ENCODE data around the gene CDYL2. TPM values are rescaled to one million over a fixed set of nuclear protein-coding genes. Genes with fewer than 3 reads are reported as not detected.

The CDYL2 gene
- total RNA-seq, 1 donor from 2014 or later: 2.9 TPM

DNA sequence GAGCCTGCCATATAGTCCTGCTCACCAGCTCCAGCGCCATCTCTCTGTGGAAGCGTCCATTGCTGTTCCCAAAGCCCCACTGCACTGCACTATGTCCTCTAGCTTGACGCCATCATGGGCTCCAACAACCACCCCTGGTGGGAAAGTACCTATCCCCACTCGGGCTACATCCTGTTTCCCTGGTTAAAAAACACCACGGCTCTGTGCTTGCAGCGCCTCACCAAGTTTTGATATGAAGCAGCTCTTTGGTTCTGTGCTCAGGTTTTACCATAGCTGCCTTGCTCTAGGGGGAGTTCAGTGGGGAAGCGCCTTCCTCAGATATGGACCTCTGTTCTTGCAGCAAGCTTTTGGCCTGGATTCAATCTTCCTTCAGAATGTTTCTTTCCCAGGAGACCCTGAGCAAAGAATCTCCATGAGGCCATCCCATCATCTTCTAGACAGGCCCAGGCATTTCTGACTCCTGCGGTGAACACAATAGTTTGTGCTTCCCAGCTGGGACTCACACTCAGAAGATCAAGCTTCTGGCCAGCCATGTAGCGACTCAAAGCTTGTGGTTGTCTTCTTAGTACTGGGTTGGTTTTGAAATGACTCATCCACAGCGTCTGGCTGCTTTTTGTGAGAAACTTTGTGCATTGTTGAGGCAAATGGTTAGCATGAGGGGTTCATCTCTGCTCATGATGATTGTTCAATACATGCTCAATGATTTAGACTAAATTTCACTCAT is 224.1 kb downstream of the CDYL2 start:
- DNase-seq (ENCODE audit: extremely low spot score in 2 of 2): no peak
- Histone ChIP-seq H3K9me3 (no peaks in the 10 kb centered on the region), H3K4me1 (no peaks in the 10 kb centered on the region), H3K27ac (no peak overlapping the region), H3K36me3 (no peaks in the 10 kb centered on the region), H3K4me3 (no peak overlapping the region), H3K27me3 (no peaks in the 10 kb centered on the region)
- intact Hi-C loops (cut with DNase I): no loop called here
- TF ChIP-seq POLR2A (IDR thresholded peaks at IDR 0.05) (no peak), POLR2AphosphoS5 (IDR thresholded peaks at IDR 0.05; ENCODE audit: insufficient read depth in 1 of 2, low read depth in 1 of 2) (no peak)
- TF ChIP-seq, protein P1, sequence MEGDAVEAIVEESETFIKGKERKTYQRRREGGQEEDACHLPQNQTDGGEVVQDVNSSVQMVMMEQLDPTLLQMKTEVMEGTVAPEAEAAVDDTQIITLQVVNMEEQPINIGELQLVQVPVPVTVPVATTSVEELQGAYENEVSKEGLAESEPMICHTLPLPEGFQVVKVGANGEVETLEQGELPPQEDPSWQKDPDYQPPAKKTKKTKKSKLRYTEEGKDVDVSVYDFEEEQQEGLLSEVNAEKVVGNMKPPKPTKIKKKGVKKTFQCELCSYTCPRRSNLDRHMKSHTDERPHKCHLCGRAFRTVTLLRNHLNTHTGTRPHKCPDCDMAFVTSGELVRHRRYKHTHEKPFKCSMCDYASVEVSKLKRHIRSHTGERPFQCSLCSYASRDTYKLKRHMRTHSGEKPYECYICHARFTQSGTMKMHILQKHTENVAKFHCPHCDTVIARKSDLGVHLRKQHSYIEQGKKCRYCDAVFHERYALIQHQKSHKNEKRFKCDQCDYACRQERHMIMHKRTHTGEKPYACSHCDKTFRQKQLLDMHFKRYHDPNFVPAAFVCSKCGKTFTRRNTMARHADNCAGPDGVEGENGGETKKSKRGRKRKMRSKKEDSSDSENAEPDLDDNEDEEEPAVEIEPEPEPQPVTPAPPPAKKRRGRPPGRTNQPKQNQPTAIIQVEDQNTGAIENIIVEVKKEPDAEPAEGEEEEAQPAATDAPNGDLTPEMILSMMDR (IDR thresholded peaks at IDR 0.05): no peak

DNA sequence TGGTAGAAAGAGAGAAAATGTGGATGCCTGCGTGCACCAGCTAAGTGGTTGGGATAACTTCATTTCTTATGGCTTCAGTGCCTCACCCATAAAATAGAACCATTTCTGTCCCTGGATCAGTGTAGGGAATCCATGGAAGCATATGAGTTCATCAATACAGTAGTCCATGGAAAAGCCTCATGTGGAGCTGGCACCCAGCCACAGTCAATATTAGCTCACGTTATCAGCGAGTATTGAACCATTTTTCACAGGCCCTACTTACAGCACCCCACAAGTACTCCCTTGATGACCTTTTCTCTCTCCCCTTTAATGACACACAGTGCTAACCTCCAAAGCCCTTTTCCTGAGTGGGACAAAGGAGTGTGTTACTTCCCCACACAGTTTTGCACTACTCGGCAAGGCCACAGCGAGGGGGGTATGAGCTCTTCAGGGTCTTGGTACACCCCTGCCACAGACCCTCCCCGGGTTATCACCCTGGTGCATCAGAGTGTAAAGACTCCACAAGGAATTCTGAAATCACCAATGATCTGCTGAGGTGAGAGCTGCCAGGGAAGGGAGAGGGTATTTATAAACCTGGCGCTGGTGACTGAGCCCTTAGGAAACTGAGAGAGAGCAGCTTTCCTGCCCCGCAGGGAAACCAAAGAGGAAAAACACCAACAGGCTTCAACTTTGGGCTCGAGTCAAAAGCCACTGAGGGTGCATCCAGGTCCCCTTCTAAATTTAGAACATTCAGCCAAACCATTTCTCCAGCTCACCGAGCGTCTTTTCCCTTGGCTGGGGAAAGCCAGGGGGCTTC is 226.7 kb downstream of the CDYL2 start:
- Histone ChIP-seq H3K27me3 (no peaks in the 10 kb centered on the region), H3K4me1 (no peaks in the 10 kb centered on the region), H3K36me3 (no peaks in the 10 kb centered on the region), H3K9me3 (no peaks in the 10 kb centered on the region), H3K27ac (no peak overlapping the region), H3K4me3 (no peak overlapping the region)
- intact Hi-C loops (cut with DNase I): no loop called here
- no peak for DNase-seq (ENCODE audit: extremely low spot score in 2 of 2)
- TF ChIP-seq POLR2A (IDR thresholded peaks at IDR 0.05): no peak
- no peak for TF ChIP-seq POLR2AphosphoS5 (IDR thresholded peaks at IDR 0.05; ENCODE audit: insufficient read depth in 1 of 2, low read depth in 1 of 2)
- TF ChIP-seq, protein P1 (IDR thresholded peaks at IDR 0.05): no peak

DNA sequence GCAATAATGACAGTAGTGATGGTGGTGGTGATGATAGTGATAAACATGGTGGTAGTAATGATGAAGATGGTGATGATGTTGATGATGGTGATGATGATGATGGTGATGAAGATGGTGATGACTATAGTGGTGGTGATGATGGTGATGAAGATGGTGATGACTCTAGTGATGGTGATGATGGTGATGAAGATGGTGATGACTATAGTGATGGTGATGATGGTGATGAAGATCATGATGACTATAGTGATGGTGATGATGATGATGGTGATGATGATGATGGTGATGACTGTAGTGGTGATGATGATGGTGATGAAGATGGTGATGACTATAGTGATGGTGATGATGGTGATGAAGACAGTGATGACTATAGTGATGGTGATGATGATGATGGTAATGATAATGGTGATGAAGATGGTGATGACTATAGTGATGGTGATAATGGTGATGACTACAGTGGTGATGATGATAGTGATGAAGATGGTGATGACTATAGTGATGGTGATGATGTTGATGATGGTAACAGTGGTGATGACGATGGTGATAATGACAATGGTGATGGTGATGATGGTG is 228.0 kb downstream of the CDYL2 start:
- no peaks in the 10 kb centered on the region for H3K4me1 ChIP-seq
- intact Hi-C loops (cut with DNase I): no loop called here
- no peak overlapping the region for H3K4me3 ChIP-seq
- H3K27ac ChIP-seq: no peak overlapping the region
- H3K9me3 ChIP-seq: no peaks in the 10 kb centered on the region
- H3K27me3 ChIP-seq: no peaks in the 10 kb centered on the region
- no peaks in the 10 kb centered on the region for H3K36me3 ChIP-seq
- DNase-seq (ENCODE audit: extremely low spot score in 2 of 2): no peak
- TF ChIP-seq POLR2AphosphoS5 (IDR thresholded peaks at IDR 0.05; ENCODE audit: insufficient read depth in 1 of 2, low read depth in 1 of 2): no peak
- TF ChIP-seq, protein P1 (IDR thresholded peaks at IDR 0.05): no peak
- TF ChIP-seq POLR2A (IDR thresholded peaks at IDR 0.05): no peak

DNA sequence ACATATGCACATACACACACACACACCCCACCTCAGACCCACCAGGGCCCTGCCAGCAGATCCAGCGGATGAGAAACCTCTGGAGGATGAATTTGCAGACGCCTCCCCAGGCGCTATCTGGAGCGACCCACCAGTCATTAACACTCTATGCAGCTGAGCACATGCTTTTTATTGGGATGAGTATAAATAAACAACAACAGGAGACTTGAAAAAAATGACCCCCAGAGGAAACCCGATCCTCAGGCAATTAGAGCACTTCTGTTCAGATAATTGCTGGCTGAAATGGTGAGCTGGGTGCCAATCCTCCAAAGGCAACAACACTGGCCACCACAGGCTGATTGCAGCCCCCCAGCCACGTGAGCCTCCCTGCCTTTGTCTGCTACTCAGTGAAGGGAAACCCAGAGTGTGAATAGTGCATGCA is 230.7 kb downstream of the CDYL2 start:
- Histone ChIP-seq H3K4me3 (no peak overlapping the region), H3K36me3 (no peaks in the 10 kb centered on the region), H3K27me3 (no peaks in the 10 kb centered on the region), H3K9me3 (no peaks in the 10 kb centered on the region), H3K4me1 (no peaks in the 10 kb centered on the region), H3K27ac (no peak overlapping the region)
- TF ChIP-seq, protein P1 (IDR thresholded peaks at IDR 0.05): no peak
- TF ChIP-seq POLR2A (IDR thresholded peaks at IDR 0.05): no peak
- no peak for TF ChIP-seq POLR2AphosphoS5 (IDR thresholded peaks at IDR 0.05; ENCODE audit: insufficient read depth in 1 of 2, low read depth in 1 of 2)
- intact Hi-C loops (cut with DNase I): no loop called here
- no peak for DNase-seq (ENCODE audit: extremely low spot score in 2 of 2)
